ENCODE results near the gene TENM3.

The TENM3 gene

DNA sequence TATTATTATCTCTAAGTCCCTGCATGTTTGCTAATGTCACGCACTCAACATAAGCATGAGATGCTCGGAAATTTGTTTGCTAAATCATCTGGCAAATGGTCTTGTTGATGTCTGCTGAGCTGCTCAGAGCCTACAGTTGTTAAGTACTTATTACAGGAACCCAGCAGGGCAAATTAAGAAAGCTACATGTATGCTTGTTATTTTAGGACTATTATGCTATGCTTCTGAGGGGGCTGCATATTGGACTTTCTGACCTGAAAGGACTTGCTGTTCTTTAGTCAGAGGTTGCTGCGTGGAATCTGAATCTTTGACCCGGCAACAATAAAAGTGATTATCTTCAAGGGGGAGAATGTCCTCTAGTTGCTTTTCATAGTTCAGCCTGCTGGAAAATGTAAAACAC lies 36.3 kb upstream of the TENM3 start:
- TF ChIP-seq KLF7 (tag by site-specific recombination; IDR thresholded peaks at IDR 0.05; ENCODE audit: borderline replicate concordance) (no peak), YY1 (tag by site-specific recombination; IDR thresholded peaks at IDR 0.05) (no peak), ZNF157 (tag by site-specific recombination; IDR thresholded peaks at IDR 0.05) (no peak), ZNF792 (tag by site-specific recombination; IDR thresholded peaks at IDR 0.05) (no peak), SP2 (tag by site-specific recombination; IDR thresholded peaks at IDR 0.05) (no peak), OSR2 (tag by site-specific recombination; IDR thresholded peaks at IDR 0.05) (peak; percentile 51; the same call in 1 of the 2 replicates), TCF7L2 (IDR thresholded peaks at IDR 0.05; ENCODE audit: borderline replicate concordance, low read depth, low read length) (peak; percentile 20; the same call in 1 of the 2 replicates), SALL2 (tag by site-specific recombination; IDR thresholded peaks at IDR 0.05; ENCODE audit: borderline replicate concordance) (no peak), ZSCAN16 (tag by site-specific recombination; IDR thresholded peaks at IDR 0.05) (no peak), ZNF354C (tag by site-specific recombination; IDR thresholded peaks at IDR 0.05; ENCODE audit: borderline replicate concordance, low read depth) (no peak), ZEB2 (tag by site-specific recombination; IDR thresholded peaks at IDR 0.05) (no peak), ZNF433 (tag by site-specific recombination; IDR thresholded peaks at IDR 0.05; ENCODE audit: low read depth) (no peak), ZNF654 (tag by site-specific recombination; IDR thresholded peaks at IDR 0.05; ENCODE audit: low read depth) (no peak), GLI2 (tag by site-specific recombination; IDR thresholded peaks at IDR 0.05; ENCODE audit: borderline replicate concordance, low read depth) (no peak), ZNF112 (tag by site-specific recombination; IDR thresholded peaks at IDR 0.05) (no peak)
- TF ChIP-seq, protein P1, sequence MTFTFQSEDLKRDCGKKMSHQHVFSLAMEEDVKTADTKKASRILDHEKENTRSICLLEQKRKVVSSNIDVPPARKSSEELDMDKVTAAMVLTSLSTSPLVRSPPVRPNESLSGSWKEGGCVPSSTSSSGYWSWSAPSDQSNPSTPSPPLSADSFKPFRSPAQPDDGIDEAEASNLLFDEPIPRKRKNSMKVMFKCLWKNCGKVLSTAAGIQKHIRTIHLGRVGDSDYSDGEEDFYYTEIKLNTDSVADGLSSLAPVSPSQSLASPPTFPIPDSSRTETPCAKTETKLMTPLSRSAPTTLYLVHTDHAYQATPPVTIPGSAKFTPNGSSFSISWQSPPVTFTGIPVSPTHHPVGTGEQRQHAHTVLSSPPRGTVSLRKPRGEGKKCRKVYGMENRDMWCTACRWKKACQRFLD (tag by site-specific recombination; IDR thresholded peaks at IDR 0.05) = no peak
- TF ChIP-seq, protein P2, sequence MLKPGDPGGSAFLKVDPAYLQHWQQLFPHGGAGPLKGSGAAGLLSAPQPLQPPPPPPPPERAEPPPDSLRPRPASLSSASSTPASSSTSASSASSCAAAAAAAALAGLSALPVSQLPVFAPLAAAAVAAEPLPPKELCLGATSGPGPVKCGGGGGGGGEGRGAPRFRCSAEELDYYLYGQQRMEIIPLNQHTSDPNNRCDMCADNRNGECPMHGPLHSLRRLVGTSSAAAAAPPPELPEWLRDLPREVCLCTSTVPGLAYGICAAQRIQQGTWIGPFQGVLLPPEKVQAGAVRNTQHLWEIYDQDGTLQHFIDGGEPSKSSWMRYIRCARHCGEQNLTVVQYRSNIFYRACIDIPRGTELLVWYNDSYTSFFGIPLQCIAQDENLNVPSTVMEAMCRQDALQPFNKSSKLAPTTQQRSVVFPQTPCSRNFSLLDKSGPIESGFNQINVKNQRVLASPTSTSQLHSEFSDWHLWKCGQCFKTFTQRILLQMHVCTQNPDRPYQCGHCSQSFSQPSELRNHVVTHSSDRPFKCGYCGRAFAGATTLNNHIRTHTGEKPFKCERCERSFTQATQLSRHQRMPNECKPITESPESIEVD (tag by site-specific recombination; IDR thresholded peaks at IDR 0.05) = 0 out of 2 replicates have a peak, but pooled peaks have one; percentile 21
- no peaks in the 10 kb centered on the region for H3K9me3 ChIP-seq (ENCODE audit: control insufficient read depth, insufficient read depth, low read depth, low read length)
- ChIA-PET CTCF (interaction anchor here (0.5 kb wide), 1 partner anchor 58 kb away, joined by 3 read pairs; no protein-coding TSS in a partner anchor), POLR2A (no interaction called here)
- H3K36me3 ChIP-seq (ENCODE audit: control insufficient read depth in 2 of 2, insufficient read depth in 1 of 2, low read length in 2 of 2) = no peaks in the 10 kb centered on the region
- H3K4me3 ChIP-seq (ENCODE audit: low read depth, low read length) = no peak overlapping the region
- peaks cover 4% of the 10 kb centered on the region; the same call in 1 of the 2 replicates for H3K4me1 ChIP-seq (ENCODE audit: control insufficient read depth, insufficient read depth, low read length)
- H3K27ac ChIP-seq (ENCODE audit: extremely low read depth, low read depth, low read length) = no peak overlapping the region

DNA sequence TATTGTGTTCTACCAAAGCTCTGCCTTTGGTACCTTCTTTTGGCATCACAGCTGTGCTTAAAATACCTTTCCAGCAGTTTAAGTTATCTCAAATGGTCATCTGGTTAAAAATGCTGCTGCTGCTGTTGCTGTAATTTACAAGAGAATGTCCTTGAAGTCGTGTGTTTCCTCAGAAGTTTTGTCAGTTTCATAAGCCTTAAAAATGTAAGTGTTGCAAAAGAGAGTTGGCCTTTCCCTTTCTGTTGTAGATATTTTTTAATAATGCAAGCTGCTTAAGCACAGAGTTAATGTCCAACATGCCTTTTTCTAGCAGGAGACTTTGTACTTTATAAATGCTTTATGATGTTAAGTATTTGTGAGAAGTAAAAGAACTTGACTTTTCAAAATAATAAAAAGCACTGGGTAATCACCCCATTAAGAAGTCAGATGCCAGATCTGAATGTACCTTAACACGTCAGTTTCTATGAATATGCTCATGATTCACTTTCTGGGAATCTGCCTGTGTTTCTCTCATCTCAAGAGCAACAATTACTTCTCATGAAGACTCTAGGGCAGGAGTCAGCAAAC lies 35.3 kb upstream of the TENM3 start:
- H3K27ac ChIP-seq (ENCODE audit: extremely low read depth, low read depth, low read length) = no peak overlapping the region
- H3K36me3 ChIP-seq (ENCODE audit: control insufficient read depth in 2 of 2, insufficient read depth in 1 of 2, low read length in 2 of 2) = no peaks in the 10 kb centered on the region
- peaks cover 4% of the 10 kb centered on the region; the same call in 1 of the 2 replicates for H3K4me1 ChIP-seq (ENCODE audit: control insufficient read depth, insufficient read depth, low read length)
- no peak for TF ChIP-seq TRIM28 (IDR thresholded peaks at IDR 0.05; ENCODE audit: borderline replicate concordance, low read length)
- peak; percentile 78 for TF ChIP-seq PRDM1 (tag by site-specific recombination; IDR thresholded peaks at IDR 0.05)
- TF ChIP-seq ZNF184 (tag by site-specific recombination; IDR thresholded peaks at IDR 0.05) = no peak
- TF ChIP-seq ZNF366 (tag by site-specific recombination; conservative IDR thresholded peaks at IDR 0.05) = 0 out of 2 replicates have a peak, but pooled peaks have one; percentile 36
- POLR2A ChIA-PET = no interaction called here
- no peak overlapping the region for H3K4me3 ChIP-seq (ENCODE audit: low read depth, low read length)
- H3K9me3 ChIP-seq (ENCODE audit: control insufficient read depth, insufficient read depth, low read depth, low read length) = no peaks in the 10 kb centered on the region
- CTCF ChIA-PET = interaction anchor here (0.5 to 0.6 kb wide), 2 partner anchors 61 to 164 kb away, joined by 3 read pairs; no protein-coding TSS in a partner anchor
